Peyer's patch (tissue), 4 donors: ENCODE data around the gene NPFF. TPM values are rescaled to one million over a fixed set of nuclear protein-coding genes. Genes with fewer than 3 reads are reported as not detected.

Experiments
- DNase-seq, 3 donors: peaks; one replicate each; pipeline ENCODE4 v3.0.0-alpha.2; 2017 to 2019
- H3K27ac ChIP-seq, 4 donors: fragments of 200-600 bp; sonication (generic); one replicate each; pipeline ENCODE4 v1.5.1; 2016 to 2019
- H3K27me3 ChIP-seq, 2 donors: fragments of 200-600 bp; sonication (generic); one replicate each; pipeline ENCODE4 v1.5.1; 2019
- H3K36me3 ChIP-seq, 3 donors: fragments of 200-600 bp; sonication (generic); one replicate each; pipeline ENCODE4 v1.5.1; 2016 to 2019
- H3K4me1 ChIP-seq, 4 donors: fragments of 200-600 bp; sonication (generic); one replicate each; pipeline ENCODE4 v1.5.1; 2016 to 2019
- H3K4me3 ChIP-seq, 4 donors: fragments of 200-600 bp; sonication (generic); 1 replicate in 3 of 4; 2 replicates in 1 of 4; pipeline ENCODE4 v1.5.1; 2016 to 2019; ENCODE audit warnings: mild to moderate bottlenecking in 1 of 4
- H3K9me3 ChIP-seq, 4 donors: fragments of 200-600 bp; sonication (generic); one replicate each; pipeline ENCODE4 v1.5.1; 2016 to 2019; ENCODE audit warnings: mild to moderate bottlenecking in 1 of 4
- POLR2A ChIP-seq, 2 donors: fragments of 450-650 bp; IDR thresholded peaks; one replicate each; pipeline ENCODE4 v1.5.1; 2017; ENCODE audit warnings: antibody characterized with exemption in 2 of 2, mild to moderate bottlenecking in 2 of 2, moderate library complexity in 2 of 2
- total RNA-seq, 4 donors: library from RNA; depleted of rRNA; stranded (reverse); fragments of >200 nt; gene quantifications; one replicate each; pipeline ENCODE4 v1.1.0, GENCODE V29; 2016
- TF ChIP-seq, protein P1 (sequence below), 6 experiments: fragments of 450-650 bp in 4 of 6; fragments of 200-600 bp in 2 of 6; sonication (generic) in 1 of 6; IDR thresholded peaks; one replicate each; pipeline ENCODE4 v1.5.1; 2017 to 2019; ENCODE audit warnings: antibody characterized with exemption in 6 of 6, mild to moderate bottlenecking in 3 of 6, moderate library complexity in 1 of 6

NPFF gene
- total RNA-seq, 4 donors from 2014 or later, result not detected

DNA sequence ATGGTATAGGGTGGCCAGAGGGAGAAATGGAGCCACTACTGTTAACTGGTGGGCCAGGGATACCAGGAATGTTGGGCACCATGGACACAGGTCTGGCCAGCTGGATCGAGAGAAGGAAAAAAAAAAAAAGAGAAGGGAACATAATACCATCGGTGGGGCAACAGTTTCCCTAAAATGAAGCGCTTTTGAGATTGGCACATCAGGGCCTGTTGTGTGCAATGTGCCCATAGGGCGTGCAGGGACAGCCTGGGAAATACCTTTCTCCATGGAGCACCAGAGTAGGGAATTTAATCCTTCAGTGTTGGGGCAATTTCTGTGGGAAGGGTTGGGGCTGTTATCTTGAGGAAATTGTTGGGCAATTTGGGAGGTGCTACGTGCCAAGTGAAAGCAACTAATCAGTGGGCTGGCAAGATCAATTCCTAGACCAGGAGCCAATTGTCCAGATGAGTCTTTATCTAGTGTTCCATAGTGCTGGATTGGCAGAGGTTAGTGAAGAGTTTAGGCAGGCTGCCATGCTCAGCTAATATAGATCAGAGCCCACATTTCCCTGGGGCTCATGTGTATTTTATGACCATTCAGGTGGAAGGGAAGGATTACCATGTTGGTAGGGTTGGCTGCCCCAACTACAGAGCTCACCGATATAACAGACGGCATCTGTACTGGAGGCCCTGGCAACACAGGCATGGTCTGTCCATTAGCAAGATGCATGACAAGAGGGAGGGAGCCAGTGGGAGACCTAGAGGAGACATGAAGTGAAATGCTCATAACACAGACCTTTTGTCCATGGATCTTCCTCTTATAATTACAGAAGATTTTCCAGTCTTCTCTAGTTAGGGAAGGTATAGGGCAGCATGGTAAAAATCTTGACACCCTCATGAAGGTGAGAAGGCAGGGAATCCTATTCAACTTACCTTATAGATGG lies 25.5 kb upstream of the NPFF start:
- Histone ChIP-seq H3K36me3 (peaks cover 0 to 99% (median 0%) of the 10 kb centered on the region in 3 donors), H3K4me3 (no peak overlapping the region), H3K4me1 (no peaks in the 10 kb centered on the region), H3K27me3 (no peaks in the 10 kb centered on the region), H3K27ac (no peak overlapping the region), H3K9me3 (no peaks in the 10 kb centered on the region)
- TF ChIP-seq, protein P1, sequence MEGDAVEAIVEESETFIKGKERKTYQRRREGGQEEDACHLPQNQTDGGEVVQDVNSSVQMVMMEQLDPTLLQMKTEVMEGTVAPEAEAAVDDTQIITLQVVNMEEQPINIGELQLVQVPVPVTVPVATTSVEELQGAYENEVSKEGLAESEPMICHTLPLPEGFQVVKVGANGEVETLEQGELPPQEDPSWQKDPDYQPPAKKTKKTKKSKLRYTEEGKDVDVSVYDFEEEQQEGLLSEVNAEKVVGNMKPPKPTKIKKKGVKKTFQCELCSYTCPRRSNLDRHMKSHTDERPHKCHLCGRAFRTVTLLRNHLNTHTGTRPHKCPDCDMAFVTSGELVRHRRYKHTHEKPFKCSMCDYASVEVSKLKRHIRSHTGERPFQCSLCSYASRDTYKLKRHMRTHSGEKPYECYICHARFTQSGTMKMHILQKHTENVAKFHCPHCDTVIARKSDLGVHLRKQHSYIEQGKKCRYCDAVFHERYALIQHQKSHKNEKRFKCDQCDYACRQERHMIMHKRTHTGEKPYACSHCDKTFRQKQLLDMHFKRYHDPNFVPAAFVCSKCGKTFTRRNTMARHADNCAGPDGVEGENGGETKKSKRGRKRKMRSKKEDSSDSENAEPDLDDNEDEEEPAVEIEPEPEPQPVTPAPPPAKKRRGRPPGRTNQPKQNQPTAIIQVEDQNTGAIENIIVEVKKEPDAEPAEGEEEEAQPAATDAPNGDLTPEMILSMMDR (IDR thresholded peaks at IDR 0.05), result no peak
- no peak for TF ChIP-seq POLR2A (IDR thresholded peaks at IDR 0.05)
- DNase-seq, result no peak

GRCh38 chr12:53532021-53532420 lies 24.7 kb upstream of the NPFF start:
- no peak overlapping the region for H3K4me3 ChIP-seq
- no peak for DNase-seq
- TF ChIP-seq POLR2A (IDR thresholded peaks at IDR 0.05), result no peak
- no peak overlapping the region for H3K27ac ChIP-seq
- H3K36me3 ChIP-seq, result peaks cover 0 to 99% (median 0%) of the 10 kb centered on the region in 3 donors
- H3K27me3 ChIP-seq, result no peaks in the 10 kb centered on the region
- no peaks in the 10 kb centered on the region for H3K4me1 ChIP-seq
- no peaks in the 10 kb centered on the region for H3K9me3 ChIP-seq

- no peaks in the 10 kb centered on the region for H3K4me1 ChIP-seq
- no peaks in the 10 kb centered on the region for H3K9me3 ChIP-seq
- no peak overlapping the region for H3K4me3 ChIP-seq
- no peaks in the 10 kb centered on the region for H3K27me3 ChIP-seq
- no peak for TF ChIP-seq POLR2A (IDR thresholded peaks at IDR 0.05)
- TF ChIP-seq, protein P1 (IDR thresholded peaks at IDR 0.05), result no peak
- H3K36me3 ChIP-seq, result peaks cover 0 to 99% (median 0%) of the 10 kb centered on the region in 3 donors
- no peak for DNase-seq
- no peak overlapping the region for H3K27ac ChIP-seq
These were observed 23.6 kb upstream of the NPFF start for GRCh38 chr12:53530920-53531319.

- TF ChIP-seq POLR2A (IDR thresholded peaks at IDR 0.05), result no peak
- TF ChIP-seq, protein P1 (IDR thresholded peaks at IDR 0.05), result no peak
- H3K4me1 ChIP-seq, result no peaks in the 10 kb centered on the region
- no peaks in the 10 kb centered on the region for H3K9me3 ChIP-seq
- no peak for DNase-seq
- no peak overlapping the region for H3K4me3 ChIP-seq
- peaks cover 0 to 98% (median 0%) of the 10 kb centered on the region in 3 donors for H3K36me3 ChIP-seq
- H3K27ac ChIP-seq, result no peak overlapping the region
- no peaks in the 10 kb centered on the region for H3K27me3 ChIP-seq
These were observed 22.8 kb upstream of the NPFF start for GRCh38 chr12:53530061-53530460.

DNA sequence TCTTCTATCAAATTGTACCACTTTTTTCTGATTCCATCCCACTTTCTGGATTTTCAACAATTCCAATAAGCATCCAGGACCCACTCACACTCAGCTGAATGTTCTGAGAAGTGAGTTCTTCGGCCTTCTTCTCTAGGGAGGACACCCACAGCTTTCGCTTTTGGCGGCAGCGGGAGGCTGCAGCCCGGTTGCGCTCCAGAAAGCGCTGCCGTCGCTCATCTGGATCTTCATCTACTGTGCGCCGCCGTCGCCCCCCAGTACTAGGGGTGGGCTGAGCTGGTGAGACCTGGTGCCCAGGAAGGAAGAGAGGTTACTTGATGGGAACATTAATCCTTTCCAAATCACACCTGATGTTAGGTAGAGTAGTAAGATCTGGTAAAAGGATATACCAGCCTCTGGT lies 17.2 kb upstream of the NPFF start:
- no peak overlapping the region for H3K27ac ChIP-seq
- H3K36me3 ChIP-seq, result peaks cover 0 to 96% (median 5%) of the 10 kb centered on the region in 3 donors
- H3K27me3 ChIP-seq, result no peaks in the 10 kb centered on the region
- no peaks in the 10 kb centered on the region for H3K9me3 ChIP-seq
- H3K4me3 ChIP-seq, result no peak overlapping the region
- no peak for DNase-seq
- no peaks in the 10 kb centered on the region for H3K4me1 ChIP-seq
- TF ChIP-seq POLR2A (IDR thresholded peaks at IDR 0.05), result no peak

DNA sequence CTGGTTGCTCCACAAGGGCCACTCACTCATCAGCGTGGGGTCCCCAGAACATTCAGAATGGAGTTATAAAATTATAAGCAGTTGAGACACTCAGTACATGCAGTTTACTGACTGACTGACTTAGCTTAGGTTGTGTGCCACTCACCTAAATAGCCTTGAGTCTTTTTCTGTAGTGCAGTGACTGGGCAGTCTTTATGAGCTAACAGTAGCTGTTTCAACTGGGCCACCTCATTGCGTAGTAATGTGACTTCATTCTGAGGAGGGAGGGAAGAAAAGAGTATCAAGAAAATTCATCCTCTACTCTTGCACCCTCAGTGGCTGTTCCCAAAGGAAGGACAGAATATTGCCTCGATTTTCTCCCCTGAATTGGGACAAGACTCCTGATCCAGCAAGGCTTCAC lies 15.8 kb upstream of the NPFF start:
- Histone ChIP-seq H3K27me3 (no peaks in the 10 kb centered on the region), H3K36me3 (peaks cover 0 to 95% (median 5%) of the 10 kb centered on the region in 3 donors), H3K9me3 (no peaks in the 10 kb centered on the region), H3K4me1 (no peaks in the 10 kb centered on the region), H3K4me3 (no peak overlapping the region), H3K27ac (no peak overlapping the region)
- DNase-seq, result no peak
- no peak for TF ChIP-seq POLR2A (IDR thresholded peaks at IDR 0.05)
- TF ChIP-seq, protein P1 (IDR thresholded peaks at IDR 0.05), result no peak
